Measurements from ENCODE around the gene DIP2C.
"Not testable (repeated sequence)": the region's sequence is repeated elsewhere in the genome, so short reads cannot be mapped to it uniquely, and the experiment has no call there.

Gene DIP2C

GRCh38 chr10:474406-474805 lies 215.1 kb downstream of the DIP2C start:
- DNase-seq, result no peak

GRCh38 chr10:472241-472910 lies 217.1 kb downstream of the DIP2C start:
- DNase-seq, result no peak

- no peak for DNase-seq
Measured at GRCh38 chr10:470339-471003, 219.0 kb downstream of the DIP2C start.

- DNase-seq, result no peak
Measured at GRCh38 chr10:469947-470338, 219.5 kb downstream of the DIP2C start.

- DNase-seq, result no peak
Measured at GRCh38 chr10:459743-460142, 229.7 kb downstream of the DIP2C start.

- DNase-seq, result no peak
Measured at GRCh38 chr10:458421-458851, 231.0 kb downstream of the DIP2C start.

GRCh38 chr10:456486-456885 lies 233.0 kb downstream of the DIP2C start:
- DNase-seq, result no peak

GRCh38 chr10:454860-455259 lies 234.6 kb downstream of the DIP2C start:
- DNase-seq, result no peak

- DNase-seq, result no peak
Measured at GRCh38 chr10:453647-454046, 235.8 kb downstream of the DIP2C start.

GRCh38 chr10:452512-453426 lies 236.7 kb downstream of the DIP2C start:
- DNase-seq, result no peak

- no peak for DNase-seq
Measured at GRCh38 chr10:451856-452255, 237.6 kb downstream of the DIP2C start.

- no peak for DNase-seq
Measured at GRCh38 chr10:451021-451471, 238.4 kb downstream of the DIP2C start.

- DNase-seq, result no peak
Measured at GRCh38 chr10:450463-450862, 239.0 kb downstream of the DIP2C start.

GRCh38 chr10:449331-449730 lies 240.1 kb downstream of the DIP2C start:
- DNase-seq, result not testable (repeated sequence)

- DNase-seq, result no peak
Measured at GRCh38 chr10:443459-443858, 246.0 kb downstream of the DIP2C start.

- no peak for DNase-seq
Measured at GRCh38 chr10:442209-442608, 247.3 kb downstream of the DIP2C start.

- DNase-seq, result no peak
Measured at GRCh38 chr10:441659-442058, 247.8 kb downstream of the DIP2C start.

GRCh38 chr10:440127-440526 lies 249.3 kb downstream of the DIP2C start:
- no peak for DNase-seq

- no peak for DNase-seq
Measured at GRCh38 chr10:437698-438490, 251.6 kb downstream of the DIP2C start.

- no peak for DNase-seq
Measured at GRCh38 chr10:436911-437665, 252.4 kb downstream of the DIP2C start.

- no peak for DNase-seq
Measured at GRCh38 chr10:436013-436697, 253.3 kb downstream of the DIP2C start.

Data from NCI-H446 treated with DMSO at 0.1 percent for 48 hours (cell line).